Measurements from ENCODE around the gene GAB2. TPM values are rescaled to one million over a fixed set of nuclear protein-coding genes. Genes with fewer than 3 reads are reported as not detected.

The GAB2 gene
- total RNA-seq, 1 experiment from 2014 or later: 10.0 TPM

GRCh38 chr11:78398715-78399114, 18.9 kb downstream of the GAB2 start:
- no TSS peak for BruUV-seq (replicated peaks)
- POLR2A ChIA-PET: no interaction called here
- no peak for DNase-seq (ENCODE audit: low read depth, low spot score)
- in situ Hi-C loops (cut with HindIII; ENCODE audit: low pct_unique_long_range_greater_than_20kb, low sequenced_read_pairs) (no loop called here), intact Hi-C loops (cut with micrococcal nuclease; ENCODE audit: unreplicated experiment) (no loop called here)
- TF ChIP-seq TCF7L2 (IDR thresholded peaks at IDR 0.05; ENCODE audit: low read depth, low read length) (no peak), REST (IDR thresholded peaks at IDR 0.05; ENCODE audit: insufficient read depth in 1 of 2, low read depth in 2 of 2, low read length in 1 of 2) (no peak), SIN3A (IDR thresholded peaks at IDR 0.05; ENCODE audit: borderline replicate concordance, insufficient read depth, low read depth, low read length) (no peak), POLR2AphosphoS5 (IDR thresholded peaks at IDR 0.05; ENCODE audit: low read depth, low read length) (no peak), CTCF (IDR thresholded peaks at IDR 0.05) (no peak)
- Histone ChIP-seq H3K27me3 (ENCODE audit: control insufficient read depth, insufficient read depth, low read length) (no peaks in the 10 kb centered on the region), H3K27ac (ENCODE audit: low read length) (no peak overlapping the region), H3K36me3 (ENCODE audit: control insufficient read depth, insufficient read depth, low read length) (no peaks in the 10 kb centered on the region), H3K4me3 (ENCODE audit: low read depth in 2 of 2, low read length in 2 of 2) (no peak overlapping the region), H3K9me3 (ENCODE audit: control insufficient read depth, insufficient read depth, low read depth, low read length) (no peaks in the 10 kb centered on the region), H3K4me1 (ENCODE audit: control insufficient read depth, insufficient read depth, low read length) (no peaks in the 10 kb centered on the region)
- CTCF ChIA-PET: no interaction called here
- ATAC-seq: no peak

- DNase-seq (ENCODE audit: low read depth, low spot score) (no peak), ATAC-seq (no peak)
- Histone ChIP-seq H3K4me1 (ENCODE audit: control insufficient read depth, insufficient read depth, low read length) (no peaks in the 10 kb centered on the region), H3K27me3 (ENCODE audit: control insufficient read depth, insufficient read depth, low read length) (no peaks in the 10 kb centered on the region), H3K36me3 (ENCODE audit: control insufficient read depth, insufficient read depth, low read length) (no peaks in the 10 kb centered on the region), H3K27ac (ENCODE audit: low read length) (no peak overlapping the region), H3K4me3 (ENCODE audit: low read depth in 2 of 2, low read length in 2 of 2) (no peak overlapping the region), H3K9me3 (ENCODE audit: control insufficient read depth, insufficient read depth, low read depth, low read length) (no peaks in the 10 kb centered on the region)
- intact Hi-C loops (cut with micrococcal nuclease; ENCODE audit: unreplicated experiment): no loop called here
- CTCF ChIA-PET: no interaction called here
- TF ChIP-seq SIN3A (IDR thresholded peaks at IDR 0.05; ENCODE audit: borderline replicate concordance, insufficient read depth, low read depth, low read length): no peak
- TF ChIP-seq REST (IDR thresholded peaks at IDR 0.05; ENCODE audit: insufficient read depth in 1 of 2, low read depth in 2 of 2, low read length in 1 of 2): no peak
- TF ChIP-seq CTCF (IDR thresholded peaks at IDR 0.05): 0 out of 2 replicates have a peak, but pooled peaks have one; percentile 7
- no peak for TF ChIP-seq POLR2AphosphoS5 (IDR thresholded peaks at IDR 0.05; ENCODE audit: low read depth, low read length)
- no peak for TF ChIP-seq TCF7L2 (IDR thresholded peaks at IDR 0.05; ENCODE audit: low read depth, low read length)
- in situ Hi-C loops (cut with HindIII; ENCODE audit: low pct_unique_long_range_greater_than_20kb, low sequenced_read_pairs): no loop called here
- no TSS peak for BruUV-seq (replicated peaks)
- POLR2A ChIA-PET: no interaction called here
These were observed 20.2 kb downstream of the GAB2 start for GRCh38 chr11:78397398-78397797.
